Caco-2 (cell line): ENCODE measurements around the gene R3HCC1L. TPM values are rescaled to one million over a fixed set of nuclear protein-coding genes. Genes with fewer than 3 reads are reported as not detected.

Experiments
- BruUV-seq: library from RNA; stranded (reverse); fragments of 400-500 nt; replicated peaks from 2 replicates; lab custom pipeline; 2021; lab: Mats Ljungman, UMichigan
- CTCF ChIA-PET: fragments of 300-600 bp; sonication (Branson Sonifier 250); formaldehyde crosslinking; loops from one replicate; lab custom pipeline; 2022; ENCODE audit warnings: antibody characterized with exemption; lab: Charles Lee
- POLR2A ChIA-PET: fragments of 300-600 bp; sonication (Branson Sonifier 250); formaldehyde crosslinking; loops from one replicate; lab custom pipeline; 2022; ENCODE audit warnings: antibody characterized with exemption; lab: Charles Lee
- DNase-seq, 2 experiments: peaks; one replicate each; pipeline versions ENCODE4 v3.0.0 to v3.0.0-alpha.2; 2020 to 2022
- H3K27me3 ChIP-seq: replicated peaks from 2 replicates; pipeline ENCODE4 v1.6.0; 2011; ENCODE audit warnings: low read length; ENCODE audit not compliant: control insufficient read depth, insufficient read depth
- H3K36me3 ChIP-seq: 2 replicates; pipeline ENCODE4 v1.5.1; 2011; ENCODE audit warnings: low read length; ENCODE audit not compliant: control insufficient read depth, insufficient read depth
- H3K4me1 ChIP-seq: fragments of 250-450 bp; sonication (Bioruptor Pico); 2 replicates; pipeline ENCODE4 v1.5.1; 2020; ENCODE audit warnings: mild to moderate bottlenecking
- H3K4me3 ChIP-seq: 2 replicates; pipeline ENCODE4 v1.5.1; 2011; ENCODE audit warnings: low read depth, mild to moderate bottlenecking, control low read depth, low read length
- H3K9me3 ChIP-seq: fragments of 250-450 bp; sonication (Bioruptor Pico); 2 replicates; pipeline ENCODE4 v1.5.1; 2020; ENCODE audit warnings: mild to moderate bottlenecking, moderate library complexity
- H3K27ac Mint-ChIP-seq: one replicate; pipeline ENCODE4 v1.8.0; 2022; ENCODE audit warnings: mixed read lengths; ENCODE audit not compliant: unreplicated experiment
- H3K27me3 Mint-ChIP-seq: one replicate; pipeline ENCODE4 v1.8.0; 2022; ENCODE audit warnings: mixed read lengths; ENCODE audit not compliant: insufficient read depth, unreplicated experiment
- H3K36me3 Mint-ChIP-seq: one replicate; pipeline ENCODE4 v1.8.0; 2022; ENCODE audit warnings: mild to moderate bottlenecking, mixed read lengths; ENCODE audit not compliant: insufficient read depth, unreplicated experiment
- H3K4me1 Mint-ChIP-seq: one replicate; pipeline ENCODE4 v1.8.0; 2022; ENCODE audit warnings: low read depth, mixed read lengths; ENCODE audit not compliant: unreplicated experiment
- H3K4me3 Mint-ChIP-seq: one replicate; pipeline ENCODE4 v1.8.0; 2022; ENCODE audit warnings: mild to moderate bottlenecking, moderate library complexity, mixed read lengths; ENCODE audit not compliant: unreplicated experiment
- H3K9me3 Mint-ChIP-seq: one replicate; pipeline ENCODE4 v1.8.0; 2022; ENCODE audit warnings: mixed read lengths; ENCODE audit not compliant: unreplicated experiment
- intact Hi-C: fragments of 100-400 bp; cut with micrococcal nuclease; formaldehyde crosslinking; loops from one replicate; pipeline ENCODE4 v1.10.0; 2022; ENCODE audit not compliant: unreplicated experiment
- total RNA-seq: library from RNA; stranded (reverse); gene quantifications from 2 replicates; pipeline ENCODE4 v1.2.3, GENCODE V29; 2022
- TF ChIP-seq, protein P1 (sequence below), 2 experiments: fragments of 200-600 bp in 1 of 2; IDR thresholded peaks; 1 replicate in 1 of 2; 2 replicates in 1 of 2; pipeline versions ENCODE4 v1.5.1 to v1.8.0; 2011 to 2022; ENCODE audit warnings: antibody characterized with exemption in 1 of 2, control low read depth in 1 of 2, inconsistent platforms in 1 of 2, low read depth in 1 of 2, low read length in 1 of 2, mild to moderate bottlenecking in 1 of 2, moderate library complexity in 1 of 2; ENCODE audit not compliant: insufficient read depth in 1 of 2, severe bottlenecking in 1 of 2, unreplicated experiment in 1 of 2

Gene R3HCC1L
- total RNA-seq, 1 experiment from 2014 or later, result 16.5 TPM

DNA sequence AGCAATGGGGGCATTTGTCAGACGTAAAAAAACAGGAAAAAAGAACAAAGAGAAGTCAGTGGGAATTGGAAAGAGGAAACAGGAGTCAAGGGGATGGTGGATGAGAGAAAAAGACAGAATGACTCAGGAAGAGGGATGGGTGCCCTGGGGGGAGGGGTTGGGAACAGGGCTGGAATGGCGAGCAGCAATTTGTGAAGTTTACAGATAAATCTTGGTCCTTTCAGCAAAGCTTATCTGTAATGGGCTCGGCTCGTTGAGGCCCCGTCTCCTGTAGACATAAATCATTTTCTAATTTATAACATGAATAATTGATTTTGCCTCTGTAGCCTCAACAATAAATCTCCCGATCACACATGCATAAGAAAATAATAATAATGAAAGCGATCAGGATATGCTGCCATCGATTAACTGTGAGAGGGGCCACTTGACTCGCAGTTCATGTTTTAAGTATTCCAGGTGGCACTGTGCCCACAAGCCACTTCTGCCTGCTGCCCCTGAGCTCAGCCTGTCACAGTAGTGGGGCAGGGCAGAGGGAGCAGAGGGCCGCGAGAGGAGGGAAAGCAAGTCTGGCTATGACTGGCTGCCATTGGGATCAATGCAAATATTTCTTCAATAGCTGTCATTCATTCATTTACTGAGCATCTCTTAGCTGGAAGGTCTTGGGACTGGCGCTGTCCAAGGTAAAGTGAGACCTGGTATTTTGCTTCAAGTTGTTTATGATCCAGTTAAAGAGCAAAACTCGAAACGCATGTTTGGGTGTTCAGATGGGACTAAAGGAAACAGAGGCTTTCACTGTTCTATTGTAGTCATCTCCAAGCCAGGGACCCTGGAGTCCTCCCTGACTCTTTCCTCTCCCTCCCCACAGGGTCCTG, 47.4 kb upstream of the R3HCC1L start:
- Mint-ChIP-seq H3K9me3 (no peaks in the 10 kb centered on the region), H3K4me3 (no peak overlapping the region), H3K4me1 (no peaks in the 10 kb centered on the region), H3K27ac (no peak overlapping the region), H3K36me3 (no peaks in the 10 kb centered on the region), H3K27me3 (peaks cover 22% of the 10 kb centered on the region)
- ChIA-PET CTCF (no interaction called here), POLR2A (no interaction called here)
- no peaks in the 10 kb centered on the region for H3K9me3 ChIP-seq
- H3K27me3 ChIP-seq, result no peaks in the 10 kb centered on the region; the same call in 1 of the 2 replicates
- intact Hi-C loops, result no loop called here
- BruUV-seq, result no TSS peak
- no peaks in the 10 kb centered on the region for H3K36me3 ChIP-seq
- DNase-seq, result no peak
- no peaks in the 10 kb centered on the region for H3K4me1 ChIP-seq
- no peak overlapping the region for H3K4me3 ChIP-seq
- TF ChIP-seq, protein P1, sequence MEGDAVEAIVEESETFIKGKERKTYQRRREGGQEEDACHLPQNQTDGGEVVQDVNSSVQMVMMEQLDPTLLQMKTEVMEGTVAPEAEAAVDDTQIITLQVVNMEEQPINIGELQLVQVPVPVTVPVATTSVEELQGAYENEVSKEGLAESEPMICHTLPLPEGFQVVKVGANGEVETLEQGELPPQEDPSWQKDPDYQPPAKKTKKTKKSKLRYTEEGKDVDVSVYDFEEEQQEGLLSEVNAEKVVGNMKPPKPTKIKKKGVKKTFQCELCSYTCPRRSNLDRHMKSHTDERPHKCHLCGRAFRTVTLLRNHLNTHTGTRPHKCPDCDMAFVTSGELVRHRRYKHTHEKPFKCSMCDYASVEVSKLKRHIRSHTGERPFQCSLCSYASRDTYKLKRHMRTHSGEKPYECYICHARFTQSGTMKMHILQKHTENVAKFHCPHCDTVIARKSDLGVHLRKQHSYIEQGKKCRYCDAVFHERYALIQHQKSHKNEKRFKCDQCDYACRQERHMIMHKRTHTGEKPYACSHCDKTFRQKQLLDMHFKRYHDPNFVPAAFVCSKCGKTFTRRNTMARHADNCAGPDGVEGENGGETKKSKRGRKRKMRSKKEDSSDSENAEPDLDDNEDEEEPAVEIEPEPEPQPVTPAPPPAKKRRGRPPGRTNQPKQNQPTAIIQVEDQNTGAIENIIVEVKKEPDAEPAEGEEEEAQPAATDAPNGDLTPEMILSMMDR (IDR thresholded peaks at IDR 0.05; ENCODE audit: insufficient read depth in 1 of 2, low read depth in 1 of 2, low read length in 1 of 2, severe bottlenecking in 1 of 2, unreplicated experiment in 1 of 2), result no peak

DNA sequence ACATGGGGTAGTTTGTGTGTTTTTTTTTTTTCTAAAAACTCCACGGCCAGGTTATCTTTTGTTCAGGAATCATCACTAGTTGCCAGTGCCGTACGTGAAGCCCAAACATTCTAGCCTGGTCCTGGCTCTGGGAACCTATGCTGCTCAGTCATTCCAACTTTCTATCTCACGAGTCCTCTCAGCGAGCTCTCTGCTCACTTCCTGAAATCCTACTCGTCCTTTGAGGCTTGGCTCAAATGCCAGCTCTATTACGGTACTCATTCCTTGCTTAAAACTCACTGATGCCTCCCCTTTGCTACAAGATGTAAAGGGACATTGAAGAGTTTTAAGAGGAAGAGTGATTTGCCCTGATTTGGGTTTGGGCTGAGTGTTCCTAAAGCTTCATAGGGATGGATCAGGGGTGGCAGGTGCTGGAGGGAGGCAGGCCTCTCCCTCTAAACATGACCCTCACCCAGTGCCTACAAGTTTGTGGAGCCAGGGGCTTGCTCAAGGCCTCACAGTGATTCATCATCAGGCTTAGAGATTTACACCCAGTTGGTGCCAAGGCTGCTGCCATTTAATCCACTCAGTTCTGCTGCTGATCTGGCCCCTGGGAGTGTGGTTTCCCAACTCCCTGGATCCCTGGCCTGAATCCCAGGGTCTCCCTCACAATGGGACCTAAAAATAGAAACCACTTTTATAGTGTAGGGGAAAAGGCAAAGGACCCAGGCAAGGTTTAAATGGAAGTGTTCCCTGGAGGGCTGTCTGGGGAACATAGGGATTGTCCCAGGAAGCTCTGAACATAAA, 46.1 kb upstream of the R3HCC1L start:
- Mint-ChIP-seq H3K9me3 (no peaks in the 10 kb centered on the region), H3K4me1 (no peaks in the 10 kb centered on the region), H3K27me3 (peaks cover 15% of the 10 kb centered on the region), H3K36me3 (no peaks in the 10 kb centered on the region), H3K27ac (no peak overlapping the region), H3K4me3 (no peak overlapping the region)
- Histone ChIP-seq H3K27me3 (no peaks in the 10 kb centered on the region; the same call in 1 of the 2 replicates), H3K36me3 (no peaks in the 10 kb centered on the region), H3K4me1 (no peaks in the 10 kb centered on the region), H3K4me3 (no peak overlapping the region), H3K9me3 (no peaks in the 10 kb centered on the region)
- ChIA-PET CTCF (no interaction called here), POLR2A (no interaction called here)
- no TSS peak for BruUV-seq
- intact Hi-C loops, result no loop called here
- TF ChIP-seq, protein P1 (IDR thresholded peaks at IDR 0.05; ENCODE audit: insufficient read depth in 1 of 2, low read depth in 1 of 2, low read length in 1 of 2, severe bottlenecking in 1 of 2, unreplicated experiment in 1 of 2), result no peak
- DNase-seq, result no peak

- H3K27me3 ChIP-seq, result no peaks in the 10 kb centered on the region; the same call in 1 of the 2 replicates
- no peaks in the 10 kb centered on the region for H3K36me3 ChIP-seq
- H3K27me3 Mint-ChIP-seq, result peaks cover 20% of the 10 kb centered on the region
- BruUV-seq, result no TSS peak
- no peak overlapping the region for H3K4me3 Mint-ChIP-seq
- no peaks in the 10 kb centered on the region for H3K36me3 Mint-ChIP-seq
- H3K4me1 Mint-ChIP-seq, result no peaks in the 10 kb centered on the region
- H3K9me3 ChIP-seq, result no peaks in the 10 kb centered on the region
- H3K9me3 Mint-ChIP-seq, result no peaks in the 10 kb centered on the region
- TF ChIP-seq, protein P1 (IDR thresholded peaks at IDR 0.05; ENCODE audit: insufficient read depth in 1 of 2, low read depth in 1 of 2, low read length in 1 of 2, severe bottlenecking in 1 of 2, unreplicated experiment in 1 of 2), result no peak
- intact Hi-C loops, result no loop called here
- no peak overlapping the region for H3K4me3 ChIP-seq
- no peak for DNase-seq
- H3K27ac Mint-ChIP-seq, result no peak overlapping the region
- POLR2A ChIA-PET, result no interaction called here
- no peaks in the 10 kb centered on the region for H3K4me1 ChIP-seq
- CTCF ChIA-PET, result no interaction called here
These were observed 43.6 kb upstream of the R3HCC1L start for GRCh38 chr10:98090822-98091221.
